Muscle layer of duodenum (tissue), 2 donors: ENCODE results near the gene ZNF837.
A peak's percentile ranks its signal among the peaks of the same experiment; 100 is the strongest.
"Not testable (repeated sequence)": the region's sequence is repeated elsewhere in the genome, so short reads cannot be mapped to it uniquely, and the experiment has no call there.

Source experiments
- H3K27ac ChIP-seq: one replicate; pipeline ENCODE4 v1.7.0; 2013; ENCODE audit warnings: mild to moderate bottlenecking, low read length
- H3K27me3 ChIP-seq: one replicate; pipeline ENCODE4 v1.7.0; 2013; ENCODE audit warnings: low read depth, mild to moderate bottlenecking, control low read depth, low read length
- H3K36me3 ChIP-seq, 2 donors: one replicate each; pipeline ENCODE4 v1.7.0; 2013; ENCODE audit warnings: low read length in 2 of 2, control low read depth in 1 of 2, mild to moderate bottlenecking in 1 of 2; ENCODE audit not compliant: insufficient read depth in 2 of 2, control insufficient read depth in 1 of 2
- H3K4me1 ChIP-seq, 2 donors: one replicate each; pipeline ENCODE4 v1.7.0; 2013; ENCODE audit warnings: low read length in 2 of 2, mild to moderate bottlenecking in 2 of 2, control low read depth in 1 of 2, moderate library complexity in 1 of 2; ENCODE audit not compliant: insufficient read depth in 2 of 2, control insufficient read depth in 1 of 2
- H3K4me3 ChIP-seq, 2 donors: one replicate each; pipeline ENCODE4 v1.7.0; 2013; ENCODE audit warnings: low read length in 2 of 2, low read depth in 1 of 2, mild to moderate bottlenecking in 1 of 2
- H3K9me3 ChIP-seq, 2 donors: one replicate each; pipeline ENCODE4 v1.7.0; 2013; ENCODE audit warnings: low read length in 2 of 2, control low read depth in 1 of 2, mild to moderate bottlenecking in 1 of 2; ENCODE audit not compliant: control insufficient read depth in 1 of 2
- donor health status: healthy.

ZNF837 gene

GRCh38 chr19:58380662-58381459 is at the start of gene ZNF837:
Gene ZNF837 (minus strand): TSS chr19:58381030. CDS start chr19:58369332, 11,698 bp downstream.
- peak within 1 kb of the TSS; percentile 77 for H3K27ac ChIP-seq
- no peaks in the 10 kb centered on the region for H3K9me3 ChIP-seq
- H3K4me1 ChIP-seq: peaks cover 12 to 32% of the 10 kb centered on the region in 2 donors
- no peaks in the 10 kb centered on the region for H3K36me3 ChIP-seq
- H3K27me3 ChIP-seq: no peaks in the 10 kb centered on the region
- H3K4me3 ChIP-seq: peak within 1 kb of the TSS; percentile 69 to 86

- peaks cover 10 to 62% of the 10 kb centered on the region in 2 donors for H3K36me3 ChIP-seq
- H3K4me1 ChIP-seq: no peaks in the 10 kb centered on the region
- H3K9me3 ChIP-seq: peaks cover 74 to 83% of the 10 kb centered on the region in 2 donors
- no peak overlapping the region for H3K27ac ChIP-seq
- no peaks in the 10 kb centered on the region for H3K27me3 ChIP-seq
- peak overlapping the region in 1 of 2 donors; percentile 63 for H3K4me3 ChIP-seq
These were observed 48.9 kb upstream of the ZNF837 start for GRCh38 chr19:58429745-58430144.

- Histone ChIP-seq H3K36me3 (peaks cover 0 to 52% of the 10 kb centered on the region in 2 donors), H3K9me3 (peaks cover 63 to 72% of the 10 kb centered on the region in 2 donors)
These were observed 47.8 kb upstream of the ZNF837 start for GRCh38 chr19:58428617-58429016.

GRCh38 chr19:58417071-58417470 is 36.2 kb upstream of the ZNF837 start:
- Histone ChIP-seq H3K9me3 (peaks cover 2 to 4% of the 10 kb centered on the region in 2 donors), H3K36me3 (peaks cover 23 to 49% of the 10 kb centered on the region in 2 donors), H3K4me1 (no peaks in the 10 kb centered on the region), H3K4me3 (no peak overlapping the region), H3K27ac (no peak overlapping the region), H3K27me3 (no peaks in the 10 kb centered on the region)

More at GRCh38 chr19:58428617-58429016, 47.8 kb upstream of the ZNF837 start:
- Histone ChIP-seq H3K4me1 (no peaks in the 10 kb centered on the region), H3K4me3 (peak overlapping the region in 1 of 2 donors; percentile 12), H3K27ac (no peak overlapping the region), H3K27me3 (no peaks in the 10 kb centered on the region)

- H3K27ac ChIP-seq: no peak overlapping the region
- no peaks in the 10 kb centered on the region for H3K27me3 ChIP-seq
- H3K36me3 ChIP-seq: peaks cover 23 to 49% of the 10 kb centered on the region in 2 donors
- H3K9me3 ChIP-seq: peaks cover 2 to 4% of the 10 kb centered on the region in 2 donors
- H3K4me1 ChIP-seq: no peaks in the 10 kb centered on the region
- H3K4me3 ChIP-seq: no peak overlapping the region
These were observed 35.8 kb upstream of the ZNF837 start for GRCh38 chr19:58416604-58417003.

- H3K9me3 ChIP-seq: no peaks in the 10 kb centered on the region
- peak overlapping the region; percentile 83 for H3K27ac ChIP-seq
- no peaks in the 10 kb centered on the region for H3K27me3 ChIP-seq
- H3K4me3 ChIP-seq: peak overlapping the region; percentile 89 to 99
- H3K4me1 ChIP-seq: peaks cover 14 to 24% of the 10 kb centered on the region in 2 donors
- no peaks in the 10 kb centered on the region for H3K36me3 ChIP-seq
These were observed 28.4 kb upstream of the ZNF837 start for GRCh38 chr19:58409010-58409790.

GRCh38 chr19:58408152-58409009 is 27.6 kb upstream of the ZNF837 start, which contains the start of gene ZNF584:
Gene ZNF584 (plus strand): TSS chr19:58408649. CDS start chr19:58409148, 499 bp downstream.
- Histone ChIP-seq H3K9me3 (no peaks in the 10 kb centered on the region), H3K27me3 (no peaks in the 10 kb centered on the region), H3K4me3 (peak within 1 kb of the TSS; percentile 89 to 99), H3K4me1 (peaks cover 14 to 24% of the 10 kb centered on the region in 2 donors), H3K36me3 (no peaks in the 10 kb centered on the region), H3K27ac (peak within 1 kb of the TSS; percentile 83)

- no peaks in the 10 kb centered on the region for H3K9me3 ChIP-seq
- peak overlapping the region; percentile 83 for H3K27ac ChIP-seq
- H3K4me3 ChIP-seq: peak overlapping the region; percentile 89 to 99
- no peaks in the 10 kb centered on the region for H3K27me3 ChIP-seq
- no peaks in the 10 kb centered on the region for H3K36me3 ChIP-seq
- peaks cover 14 to 24% of the 10 kb centered on the region in 2 donors for H3K4me1 ChIP-seq
These were observed 26.9 kb upstream of the ZNF837 start for GRCh38 chr19:58407658-58408151.

GRCh38 chr19:58406818-58407657 is 26.2 kb upstream of the ZNF837 start:
- Histone ChIP-seq H3K27me3 (no peaks in the 10 kb centered on the region), H3K36me3 (no peaks in the 10 kb centered on the region), H3K4me3 (peak overlapping the region; percentile 89 to 99), H3K4me1 (peaks cover 14 to 24% of the 10 kb centered on the region in 2 donors), H3K27ac (no peak overlapping the region), H3K9me3 (no peaks in the 10 kb centered on the region)

GRCh38 chr19:58403920-58404478 is 23.2 kb upstream of the ZNF837 start:
- not testable (repeated sequence) for H3K9me3 ChIP-seq, H3K27ac ChIP-seq, H3K36me3 ChIP-seq, H3K4me3 ChIP-seq, H3K27me3 ChIP-seq
- peaks cover 7 to 24% of the 10 kb centered on the region in 2 donors for H3K4me1 ChIP-seq
